ENCODE results near the gene PSEN2.

DNA sequence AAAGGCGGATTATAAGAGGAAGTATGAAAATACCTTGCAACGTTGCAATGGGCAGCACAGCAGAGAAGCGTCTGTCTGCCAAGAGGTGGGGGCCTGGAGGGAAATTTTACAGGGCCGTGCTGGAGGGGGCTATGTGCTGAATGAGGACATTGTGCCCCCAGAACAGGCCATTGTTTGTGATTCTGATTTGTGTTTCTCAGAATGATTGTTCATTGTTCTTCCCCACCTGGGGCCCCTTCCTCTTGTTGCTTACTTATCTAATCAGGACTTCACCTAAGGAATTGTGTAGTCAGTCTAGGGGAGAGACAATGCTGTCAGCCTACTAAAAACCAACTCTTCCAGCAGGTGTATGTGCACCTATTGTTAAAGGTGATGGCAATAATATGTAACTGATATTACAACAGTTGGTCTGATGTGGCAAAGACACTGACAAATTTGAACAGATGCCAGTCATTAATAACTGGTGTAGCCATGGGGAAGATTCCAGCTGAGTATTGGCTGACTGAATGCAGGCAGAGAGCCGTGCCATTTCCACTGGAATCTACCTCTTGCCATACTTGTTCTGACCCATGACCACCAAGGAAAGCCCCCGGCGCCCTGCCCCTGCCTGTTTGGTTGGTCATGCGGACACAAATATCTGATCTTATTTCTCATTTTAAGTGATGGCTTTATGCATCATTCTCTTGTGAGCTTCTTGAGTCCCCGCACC is 45.2 kb upstream of the PSEN2 start:
- TF ChIP-seq, protein P1, sequence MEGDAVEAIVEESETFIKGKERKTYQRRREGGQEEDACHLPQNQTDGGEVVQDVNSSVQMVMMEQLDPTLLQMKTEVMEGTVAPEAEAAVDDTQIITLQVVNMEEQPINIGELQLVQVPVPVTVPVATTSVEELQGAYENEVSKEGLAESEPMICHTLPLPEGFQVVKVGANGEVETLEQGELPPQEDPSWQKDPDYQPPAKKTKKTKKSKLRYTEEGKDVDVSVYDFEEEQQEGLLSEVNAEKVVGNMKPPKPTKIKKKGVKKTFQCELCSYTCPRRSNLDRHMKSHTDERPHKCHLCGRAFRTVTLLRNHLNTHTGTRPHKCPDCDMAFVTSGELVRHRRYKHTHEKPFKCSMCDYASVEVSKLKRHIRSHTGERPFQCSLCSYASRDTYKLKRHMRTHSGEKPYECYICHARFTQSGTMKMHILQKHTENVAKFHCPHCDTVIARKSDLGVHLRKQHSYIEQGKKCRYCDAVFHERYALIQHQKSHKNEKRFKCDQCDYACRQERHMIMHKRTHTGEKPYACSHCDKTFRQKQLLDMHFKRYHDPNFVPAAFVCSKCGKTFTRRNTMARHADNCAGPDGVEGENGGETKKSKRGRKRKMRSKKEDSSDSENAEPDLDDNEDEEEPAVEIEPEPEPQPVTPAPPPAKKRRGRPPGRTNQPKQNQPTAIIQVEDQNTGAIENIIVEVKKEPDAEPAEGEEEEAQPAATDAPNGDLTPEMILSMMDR (conservative IDR thresholded peaks at IDR 0.05), result no peak
- TF ChIP-seq EZH2 (IDR thresholded peaks at IDR 0.05; ENCODE audit: low read depth), result no peak
